ENCODE measurements around the gene CTCFL. TPM values are rescaled to one million over a fixed set of nuclear protein-coding genes. Genes with fewer than 3 reads are reported as not detected.

The CTCFL gene
- total and polyA plus RNA-seq, 2 of the 13 experiments (the other 11 are each of a cell fraction or from before 2014, with no cell fraction given) = 0.04 TPM; not detected in 1

DNA sequence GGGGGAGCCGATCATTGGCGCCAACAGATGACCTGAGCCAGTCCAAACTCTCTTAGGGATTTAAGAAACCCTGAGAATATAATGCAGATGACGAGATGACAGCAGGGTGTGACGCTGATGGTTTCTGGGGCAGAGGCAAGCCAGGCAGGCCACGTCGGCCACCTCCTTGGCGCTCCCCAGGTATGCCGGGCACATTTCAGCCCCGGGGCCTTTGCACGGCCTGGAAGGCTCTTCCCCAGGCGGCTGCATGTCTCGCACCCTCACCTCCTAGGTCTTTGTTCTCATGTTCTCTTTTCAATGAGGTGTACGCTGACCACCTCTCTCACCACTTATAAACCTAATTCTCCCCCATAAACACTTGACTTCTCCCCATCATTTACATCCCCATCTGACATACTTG lies 68.8 kb downstream of the CTCFL start:
- H3K79me2 ChIP-seq (ENCODE audit: insufficient read depth, low read length) = no peaks in the 10 kb centered on the region
- WGBS (ENCODE audit: low lambda C conversion rate) = 68% methylated on average over 13 of the region's 13 CpGs
- H3K36me3 ChIP-seq (replicated peaks in 1 of 2; ENCODE audit: control insufficient read depth in 1 of 2, insufficient read depth in 2 of 2, low read length in 2 of 2) = no peaks in the 10 kb centered on the region
- no peak overlapping the region for H3K4me3 ChIP-seq (replicated peaks in 1 of 3; ENCODE audit: insufficient read depth in 1 of 3, low read depth in 2 of 3, low read length in 3 of 3)
- H3K4me1 ChIP-seq (ENCODE audit: insufficient read depth, low read length) = peaks cover 9% of the 10 kb centered on the region
- intact Hi-C loops (cut with micrococcal nuclease; ENCODE audit: unreplicated experiment) (no loop called here), in situ Hi-C loops (cut with HindIII; ENCODE audit: extremely low pct_ligation_motif_present, low pct_unique_long_range_greater_than_20kb) (no loop called here)
- no TSS peak for BruUV-seq (replicated peaks)
- DNase-seq (ENCODE audit: low spot score) (no peak), ATAC-seq (no peak), FAIRE-seq (no peak)
- ChIA-PET POLR2A (no interaction called here), CTCF (ENCODE audit: low intra/inter-chr PET ratio, low total read pairs) (no interaction called here)
- no peak overlapping the region for H2AFZ ChIP-seq (ENCODE audit: low read length)
- H3K4me2 ChIP-seq (ENCODE audit: low read depth, low read length) = no peak overlapping the region
- peaks cover 3 to 41% of the 10 kb centered on the region in 2 experiments; a peak in 4 of 5 replicates for H3K27me3 ChIP-seq (ENCODE audit: control insufficient read depth in 1 of 2, insufficient read depth in 2 of 2, low read length in 2 of 2)
- no peaks in the 10 kb centered on the region for H4K20me1 ChIP-seq (ENCODE audit: insufficient read depth, low read length)
- TF ChIP-seq, protein P1, sequence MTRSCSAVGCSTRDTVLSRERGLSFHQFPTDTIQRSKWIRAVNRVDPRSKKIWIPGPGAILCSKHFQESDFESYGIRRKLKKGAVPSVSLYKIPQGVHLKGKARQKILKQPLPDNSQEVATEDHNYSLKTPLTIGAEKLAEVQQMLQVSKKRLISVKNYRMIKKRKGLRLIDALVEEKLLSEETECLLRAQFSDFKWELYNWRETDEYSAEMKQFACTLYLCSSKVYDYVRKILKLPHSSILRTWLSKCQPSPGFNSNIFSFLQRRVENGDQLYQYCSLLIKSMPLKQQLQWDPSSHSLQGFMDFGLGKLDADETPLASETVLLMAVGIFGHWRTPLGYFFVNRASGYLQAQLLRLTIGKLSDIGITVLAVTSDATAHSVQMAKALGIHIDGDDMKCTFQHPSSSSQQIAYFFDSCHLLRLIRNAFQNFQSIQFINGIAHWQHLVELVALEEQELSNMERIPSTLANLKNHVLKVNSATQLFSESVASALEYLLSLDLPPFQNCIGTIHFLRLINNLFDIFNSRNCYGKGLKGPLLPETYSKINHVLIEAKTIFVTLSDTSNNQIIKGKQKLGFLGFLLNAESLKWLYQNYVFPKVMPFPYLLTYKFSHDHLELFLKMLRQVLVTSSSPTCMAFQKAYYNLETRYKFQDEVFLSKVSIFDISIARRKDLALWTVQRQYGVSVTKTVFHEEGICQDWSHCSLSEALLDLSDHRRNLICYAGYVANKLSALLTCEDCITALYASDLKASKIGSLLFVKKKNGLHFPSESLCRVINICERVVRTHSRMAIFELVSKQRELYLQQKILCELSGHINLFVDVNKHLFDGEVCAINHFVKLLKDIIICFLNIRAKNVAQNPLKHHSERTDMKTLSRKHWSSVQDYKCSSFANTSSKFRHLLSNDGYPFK (CRISPR knock-in tag; IDR thresholded peaks at IDR 0.05; ENCODE audit: borderline replicate concordance) = no peak
- TF ChIP-seq, protein P2, sequence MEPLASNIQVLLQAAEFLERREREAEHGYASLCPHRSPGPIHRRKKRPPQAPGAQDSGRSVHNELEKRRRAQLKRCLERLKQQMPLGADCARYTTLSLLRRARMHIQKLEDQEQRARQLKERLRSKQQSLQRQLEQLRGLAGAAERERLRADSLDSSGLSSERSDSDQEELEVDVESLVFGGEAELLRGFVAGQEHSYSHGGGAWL (CRISPR knock-in tag; IDR thresholded peaks at IDR 0.05) = no peak
- TF ChIP-seq, protein P3, sequence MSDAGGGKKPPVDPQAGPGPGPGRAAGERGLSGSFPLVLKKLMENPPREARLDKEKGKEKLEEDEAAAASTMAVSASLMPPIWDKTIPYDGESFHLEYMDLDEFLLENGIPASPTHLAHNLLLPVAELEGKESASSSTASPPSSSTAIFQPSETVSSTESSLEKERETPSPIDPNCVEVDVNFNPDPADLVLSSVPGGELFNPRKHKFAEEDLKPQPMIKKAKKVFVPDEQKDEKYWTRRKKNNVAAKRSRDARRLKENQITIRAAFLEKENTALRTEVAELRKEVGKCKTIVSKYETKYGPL (CRISPR knock-in tag; IDR thresholded peaks at IDR 0.05) = no peak
- TF ChIP-seq ZNF335 (CRISPR knock-in tag; IDR thresholded peaks at IDR 0.05) (no peak), ZBTB42 (CRISPR knock-in tag; IDR thresholded peaks at IDR 0.05) (no peak), ZNF331 (CRISPR knock-in tag; IDR thresholded peaks at IDR 0.05) (no peak), JARID2 (CRISPR knock-in tag; IDR thresholded peaks at IDR 0.05; ENCODE audit: insufficient replicate concordance) (no peak), SALL1 (CRISPR knock-in tag; IDR thresholded peaks at IDR 0.05) (no peak)
- no peak overlapping the region for H3K27ac ChIP-seq (ENCODE audit: extremely low read length, insufficient read depth, low read length)
- 0 out of 2 replicates have a peak, but pooled peaks cover 5% of the 10 kb centered on the region for H3K9me3 ChIP-seq (ENCODE audit: low read length)
- H3K9ac ChIP-seq (ENCODE audit: insufficient read depth, low read depth, low read length) = no peak overlapping the region
